Measurements from ENCODE around the gene RAB29. TPM values are rescaled to one million over a fixed set of nuclear protein-coding genes. Genes with fewer than 3 reads are reported as not detected.

Gene RAB29
- total RNA-seq, 1 donor from 2014 or later = 20.7 TPM

DNA sequence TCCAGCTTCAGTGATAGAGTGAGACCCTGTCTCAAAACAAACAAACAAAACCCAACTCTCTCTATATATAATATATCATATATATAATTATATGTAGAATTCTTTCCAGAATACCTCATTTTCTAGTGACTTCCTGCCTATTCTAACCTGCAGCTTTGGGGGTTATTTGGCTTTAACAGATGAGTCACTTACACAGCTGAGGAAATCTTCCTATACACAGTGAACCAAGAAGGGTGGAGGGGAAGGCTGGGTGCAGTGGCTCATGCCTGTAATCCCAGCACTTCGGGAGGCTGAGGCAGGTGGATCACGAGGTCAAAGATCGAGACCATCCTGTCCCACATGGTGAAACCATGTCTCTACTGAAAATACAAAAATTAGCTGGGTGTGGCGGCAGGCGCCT lies 9.2 kb downstream of the RAB29 start:
- ATAC-seq (no peak), DNase-seq (ENCODE audit: low spot score) (no peak)

DNA sequence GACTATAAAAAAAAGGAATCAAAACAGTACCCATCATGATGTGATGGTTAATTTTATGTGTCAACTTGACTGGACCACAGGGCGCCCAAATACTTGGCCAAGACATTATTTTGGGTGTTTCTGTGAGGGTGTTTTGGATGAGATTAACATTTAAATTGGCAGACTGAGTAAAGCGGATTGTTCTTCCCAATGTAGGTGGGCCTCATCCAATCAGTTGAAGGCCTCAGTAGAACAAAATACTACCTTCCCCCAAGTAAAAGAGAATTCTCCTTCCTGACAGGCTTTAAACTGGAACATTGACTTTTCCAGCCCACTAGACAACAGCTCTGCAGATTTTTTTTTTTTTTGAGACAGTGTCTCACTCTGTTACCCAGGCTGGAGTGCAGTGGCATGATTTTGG lies 10.7 kb downstream of the RAB29 start:
- ATAC-seq (no peak), DNase-seq (ENCODE audit: low spot score) (no peak)

DNA sequence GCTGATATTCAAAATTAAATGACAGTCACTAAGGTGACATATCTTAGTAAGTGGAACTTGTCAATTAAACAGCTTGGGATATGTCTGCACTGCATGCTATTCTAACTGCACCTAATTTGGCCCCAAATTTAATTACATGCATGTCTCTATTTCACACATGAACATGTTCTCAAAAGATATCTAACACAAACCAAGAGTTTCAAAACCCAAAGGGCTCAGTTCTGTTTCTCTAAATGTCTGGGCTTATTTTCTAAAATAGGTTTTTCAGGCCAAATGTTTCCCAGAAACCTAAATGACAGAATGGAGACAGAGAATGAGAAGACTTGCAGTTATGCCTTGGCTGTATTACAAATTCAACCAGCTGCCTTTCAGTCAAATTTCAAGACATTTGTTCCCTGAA lies 11.3 kb downstream of the RAB29 start:
- DNase-seq (ENCODE audit: low spot score) (no peak), ATAC-seq (no peak)

DNA sequence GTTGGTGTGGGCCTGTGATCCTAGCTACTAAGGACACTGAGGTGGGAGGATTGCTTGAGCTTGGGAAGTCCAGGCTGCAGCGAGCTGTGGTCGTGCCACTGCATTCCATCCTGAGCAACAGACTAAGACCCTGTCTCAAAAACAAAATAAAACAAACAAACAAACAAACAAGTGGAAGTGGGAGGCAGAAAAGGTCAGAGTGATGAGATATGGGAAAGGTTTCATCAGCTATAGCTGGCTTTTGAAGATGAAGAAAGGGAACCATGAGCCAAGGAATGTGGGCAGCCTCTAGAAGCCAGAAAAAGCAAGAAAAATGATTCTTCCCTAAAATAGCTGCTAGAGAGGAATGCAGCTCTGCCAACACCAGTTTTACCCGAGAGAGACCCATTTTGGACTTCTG lies 14.7 kb downstream of the RAB29 start:
- DNase-seq (ENCODE audit: low spot score) (no peak), ATAC-seq (no peak)

DNA sequence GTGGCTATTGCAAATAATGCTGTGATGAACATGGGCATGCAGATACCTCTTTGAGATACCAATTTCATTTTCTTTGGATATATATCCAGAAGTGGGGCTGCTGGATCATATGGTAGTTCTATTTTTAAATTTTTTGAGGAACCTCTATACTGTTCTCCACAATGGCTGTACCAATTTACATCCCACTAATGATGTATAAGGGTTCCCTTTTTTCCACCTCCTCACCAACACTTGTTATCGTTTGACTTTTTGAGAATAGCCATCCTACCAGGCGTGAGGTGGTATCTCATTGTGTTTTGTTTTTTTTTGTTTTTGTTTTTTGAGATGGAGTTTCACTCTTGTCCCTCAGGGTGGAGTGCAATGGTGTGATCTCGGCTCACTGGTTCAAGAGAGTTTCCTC lies 18.7 kb downstream of the RAB29 start:
- ATAC-seq (no peak), DNase-seq (ENCODE audit: low spot score) (no peak)

DNA sequence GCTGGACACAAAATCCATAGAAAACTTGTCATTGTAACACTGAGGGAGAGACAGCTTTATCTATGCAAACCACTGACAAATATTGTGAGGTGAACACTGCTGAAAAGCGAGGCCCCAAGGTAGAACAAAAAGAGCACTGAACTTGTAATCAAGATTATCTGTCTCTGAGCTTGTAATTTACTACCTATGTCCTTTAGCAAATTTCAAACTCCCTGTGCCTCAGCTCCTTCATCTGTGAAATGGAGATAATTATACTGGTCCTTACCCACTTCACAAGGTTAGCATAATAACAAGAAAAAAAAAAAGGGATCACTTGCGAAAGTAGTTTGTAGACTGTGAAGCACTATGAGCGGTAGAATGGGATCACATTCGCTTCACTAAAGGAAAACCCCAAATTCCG lies 20.4 kb downstream of the RAB29 start:
- ATAC-seq = no peak
- no peak for DNase-seq (ENCODE audit: low spot score)

DNA sequence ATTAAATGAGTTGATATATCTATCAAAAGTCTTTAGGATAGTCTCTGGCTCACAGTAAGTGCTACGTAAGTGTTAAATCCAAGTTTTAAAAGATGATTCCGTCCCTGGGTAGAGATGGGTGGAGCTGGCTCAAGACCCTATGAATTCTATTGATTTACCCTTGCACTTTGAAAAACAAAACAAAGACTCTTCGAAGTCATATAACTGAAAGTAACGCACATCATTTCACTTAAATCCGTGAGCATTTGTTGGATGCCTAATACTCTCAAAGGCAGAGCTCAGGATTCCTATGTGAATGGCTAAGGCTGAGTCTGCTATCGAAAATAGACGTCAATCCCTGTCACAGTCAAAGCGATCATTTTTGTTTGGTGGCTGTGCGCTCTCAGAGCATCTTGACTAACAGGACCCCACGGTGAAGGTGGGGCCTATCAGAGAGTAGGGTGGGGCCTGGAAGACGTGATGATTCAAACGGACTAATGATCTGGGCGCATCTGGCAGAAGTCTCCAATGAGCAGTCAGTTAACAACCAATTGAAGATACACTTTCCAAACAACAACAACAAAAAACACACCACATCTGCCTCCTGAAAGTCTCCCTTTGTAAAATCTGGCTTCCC lies 24.1 kb downstream of the RAB29 start:
- ATAC-seq (no peak), DNase-seq (ENCODE audit: low spot score) (no peak)

DNA sequence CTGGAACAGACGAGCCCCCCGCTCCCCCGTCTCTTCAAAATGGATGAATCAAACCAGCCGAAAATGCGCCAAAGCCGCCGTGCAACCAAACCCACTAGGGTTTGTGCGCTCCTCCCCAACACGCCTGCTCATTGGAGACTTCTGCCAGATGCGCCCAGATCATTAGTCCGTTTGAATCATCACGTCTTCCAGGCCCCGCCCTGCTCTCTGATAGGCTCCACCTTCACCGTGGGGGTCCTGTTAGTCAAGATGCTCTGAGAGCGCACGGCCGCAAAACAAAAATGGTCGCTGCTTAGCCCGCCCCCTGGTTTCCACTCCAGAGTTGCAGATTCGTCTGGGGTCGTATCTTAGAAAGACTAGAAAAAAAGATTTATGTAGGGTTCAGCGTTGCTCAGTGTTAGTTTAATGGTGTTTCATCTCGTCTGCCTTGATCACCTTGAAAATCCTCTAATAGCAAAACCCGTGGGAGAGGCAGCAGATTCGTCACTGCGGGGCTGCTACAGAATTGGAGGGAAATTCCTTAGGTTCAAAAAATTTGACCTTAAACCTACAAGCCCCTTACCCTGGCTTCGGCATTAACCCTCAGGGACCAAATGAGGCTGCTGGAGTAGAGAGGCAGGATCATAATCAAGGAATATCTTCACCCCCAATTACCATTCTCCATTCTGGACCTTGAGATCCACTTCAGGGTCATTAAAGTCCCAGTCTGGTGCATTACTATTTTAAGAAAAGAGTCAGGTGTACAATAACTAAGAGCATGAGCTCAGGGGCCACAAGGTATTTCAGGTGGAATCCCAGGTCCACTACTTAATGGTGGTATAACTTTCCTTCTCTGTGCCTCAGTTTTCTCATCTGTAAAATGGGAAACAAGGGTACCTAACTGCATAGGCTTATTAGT lies 24.9 kb downstream of the RAB29 start, which contains the start of gene NUCKS1:
Gene NUCKS1, minus strand, starts transcription at position 45 of the 898 bp plus-strand sequence. CDS start 209 bp downstream, outside the sequence.
- ATAC-seq (peak; percentile 74), DNase-seq (ENCODE audit: low spot score) (peak; percentile 98)

DNA sequence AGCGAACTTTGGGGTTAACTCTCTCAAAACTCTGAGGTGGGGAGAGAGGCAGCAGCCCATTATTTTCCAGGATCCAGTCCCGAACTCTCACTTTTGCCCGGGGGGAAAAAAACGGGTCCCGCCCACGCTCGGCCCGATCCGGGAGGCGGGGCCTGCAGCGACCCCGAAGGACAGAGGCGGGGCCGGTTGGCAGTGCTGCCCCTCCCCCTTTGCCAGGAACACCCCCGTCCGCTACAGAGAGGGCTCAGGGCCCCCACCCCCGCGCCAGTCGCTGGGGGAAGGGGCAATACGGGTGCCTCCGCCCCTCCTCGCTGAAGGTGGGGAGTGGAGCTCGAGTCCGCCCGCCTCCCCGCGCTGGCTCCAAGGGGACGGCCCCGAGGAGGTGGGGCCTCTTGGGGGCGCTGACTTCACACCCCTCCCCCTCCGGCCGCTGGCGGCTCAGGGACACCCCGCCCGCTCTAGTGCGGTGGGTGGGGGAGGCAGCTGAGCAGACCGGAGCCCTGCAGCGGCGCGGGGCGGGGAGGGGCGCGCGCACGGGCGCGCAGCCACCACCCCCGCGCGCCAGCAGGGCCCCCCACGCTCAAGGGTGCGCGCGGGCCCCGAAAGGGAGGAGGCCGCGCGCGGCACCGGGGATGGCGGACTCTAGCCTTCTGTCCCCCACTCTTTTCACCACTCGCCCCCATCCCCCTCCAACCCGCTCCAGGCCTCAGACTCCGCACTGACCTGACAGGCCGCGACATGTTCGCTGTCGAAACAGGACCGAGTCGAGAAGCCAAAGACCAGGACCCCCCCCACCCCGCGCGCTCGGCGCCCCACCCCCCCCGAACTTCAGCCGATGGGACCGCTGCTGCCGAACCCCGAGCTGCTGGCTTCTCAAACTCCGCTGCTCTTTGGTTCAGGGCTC lies 25.8 kb downstream of the RAB29 start:
- DNase-seq (ENCODE audit: low spot score) (peak; percentile 98), ATAC-seq (peak; percentile 87)

DNA sequence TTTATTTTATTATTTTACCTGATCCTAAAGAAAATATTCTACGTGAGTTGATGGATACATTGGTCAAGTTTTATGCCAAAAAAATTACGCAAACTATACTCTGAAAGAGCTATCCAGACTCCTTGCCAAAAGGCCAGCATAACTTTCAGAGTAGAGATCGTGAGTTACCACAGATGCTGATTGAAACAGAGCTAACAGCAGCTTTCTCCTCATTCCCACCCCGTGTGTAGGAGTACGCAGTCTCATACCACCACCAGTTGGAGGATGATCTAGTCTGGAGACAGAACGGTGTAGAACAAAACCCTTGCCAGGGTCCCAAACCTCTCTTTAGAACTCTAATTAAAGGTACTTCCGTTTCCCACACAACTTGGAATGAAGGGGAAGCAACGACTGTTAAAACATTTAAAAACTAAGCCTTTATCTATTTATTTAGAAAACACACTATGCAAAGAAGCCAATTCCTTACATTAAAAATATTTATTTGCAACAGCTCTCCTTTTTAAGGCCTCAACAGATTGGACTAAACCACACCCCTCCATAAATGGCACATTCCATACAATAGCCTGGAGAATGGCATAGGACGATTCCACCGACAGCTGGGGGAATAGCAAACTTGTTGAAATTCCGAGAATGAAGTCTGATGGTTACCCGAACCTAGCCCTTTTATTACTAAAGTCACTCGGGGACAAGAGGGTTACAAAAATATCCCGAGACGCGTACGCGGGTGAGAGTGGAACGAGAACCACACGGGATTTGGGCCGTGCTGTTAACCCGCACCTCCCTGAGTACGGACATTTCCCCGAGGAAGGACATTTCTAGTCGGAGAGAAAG lies 26.7 kb downstream of the RAB29 start:
- ATAC-seq (peak; percentile 0), DNase-seq (ENCODE audit: low spot score) (no peak)

DNA sequence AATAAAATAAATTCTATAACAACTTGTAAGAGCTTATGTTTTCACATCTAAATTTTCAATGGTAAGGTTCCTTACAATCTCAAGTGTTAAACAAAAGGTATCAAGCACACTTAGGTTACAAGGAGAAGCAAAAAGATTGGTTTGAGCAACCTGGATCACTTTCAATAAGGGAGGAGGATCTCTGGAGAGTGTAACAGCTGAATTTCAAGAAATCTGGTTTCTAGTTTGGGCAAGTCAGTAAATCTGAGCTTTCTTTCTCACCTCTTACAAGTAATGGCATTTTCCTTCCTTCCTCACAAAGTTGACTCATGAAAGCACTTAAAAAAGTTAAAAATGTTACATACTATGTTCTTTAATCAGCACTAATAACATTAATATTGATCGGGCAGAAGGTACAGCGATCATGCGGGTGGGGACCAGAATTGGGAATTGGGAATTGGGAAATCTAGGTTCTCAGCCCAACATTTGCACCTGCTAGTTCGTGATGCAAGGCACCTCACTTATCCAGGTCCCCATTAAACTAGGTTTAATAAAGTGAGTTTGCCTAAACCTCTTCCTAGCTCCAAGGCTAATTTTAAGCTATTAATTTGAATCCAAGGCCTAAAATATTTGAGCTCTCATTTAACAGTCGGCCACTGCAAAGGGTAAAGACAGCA lies 28.4 kb downstream of the RAB29 start:
- ATAC-seq = no peak
- no peak for DNase-seq (ENCODE audit: low spot score)

DNA sequence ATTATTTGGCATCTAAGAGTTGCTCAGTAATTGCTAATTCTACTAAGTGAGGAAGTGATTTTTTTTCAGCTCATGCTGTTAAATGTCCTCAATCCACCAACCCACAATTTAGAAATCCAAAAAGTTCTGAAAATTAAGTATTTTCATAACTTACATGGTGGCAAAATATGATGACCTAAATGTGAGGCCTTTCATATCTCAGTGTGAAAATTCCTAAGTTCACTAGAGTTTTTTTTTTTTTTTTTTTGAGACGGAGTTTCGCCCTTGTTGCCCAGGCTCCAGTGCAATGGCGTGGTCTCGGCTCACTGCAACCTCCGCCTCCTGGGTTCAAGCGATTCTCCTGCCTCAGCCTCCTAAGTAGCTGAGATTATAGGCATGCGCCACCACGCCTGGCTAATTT lies 30.9 kb downstream of the RAB29 start:
- DNase-seq (ENCODE audit: low spot score) (no peak), ATAC-seq (no peak)

DNA sequence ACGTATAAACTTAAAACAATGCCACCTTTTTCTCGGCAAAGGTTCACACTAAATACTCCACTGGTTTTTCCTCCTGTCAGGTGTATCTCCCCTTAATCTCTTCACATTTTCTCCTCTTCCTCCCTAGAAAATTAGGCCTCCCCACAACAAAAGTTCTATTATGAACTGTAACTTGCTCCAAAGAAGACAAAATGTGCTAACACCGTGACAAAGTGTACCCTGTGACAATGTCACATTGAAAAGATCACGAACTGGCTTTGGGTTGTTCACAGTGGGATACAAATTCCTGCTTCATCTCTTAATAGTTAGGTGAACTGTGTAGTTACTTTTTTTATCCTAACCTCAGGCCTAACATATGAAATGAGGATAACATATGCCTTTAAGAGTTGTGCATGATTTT lies 31.3 kb downstream of the RAB29 start:
- ATAC-seq = peak; percentile 13
- no peak for DNase-seq (ENCODE audit: low spot score)

DNA sequence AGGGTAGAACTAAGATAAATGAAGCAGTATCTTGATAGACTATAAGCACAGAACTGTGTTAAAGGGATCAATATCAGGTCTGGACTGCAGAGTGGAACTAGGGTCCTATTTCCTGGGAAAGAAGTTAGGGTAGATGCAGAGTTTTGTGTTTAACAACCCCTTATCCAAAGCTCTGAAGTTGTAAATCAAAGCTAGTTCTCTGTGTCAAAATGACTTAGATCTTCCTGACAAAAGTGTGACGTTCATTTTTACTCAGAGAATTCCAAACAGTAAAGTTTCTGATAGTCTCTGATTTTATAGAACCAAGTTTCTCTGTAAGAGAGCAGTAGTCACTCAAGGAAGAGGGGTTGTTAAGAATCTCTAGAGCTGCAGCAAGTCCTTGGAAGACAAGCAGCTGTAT lies 33.6 kb downstream of the RAB29 start:
- ATAC-seq = no peak
- no peak for DNase-seq (ENCODE audit: low spot score)

DNA sequence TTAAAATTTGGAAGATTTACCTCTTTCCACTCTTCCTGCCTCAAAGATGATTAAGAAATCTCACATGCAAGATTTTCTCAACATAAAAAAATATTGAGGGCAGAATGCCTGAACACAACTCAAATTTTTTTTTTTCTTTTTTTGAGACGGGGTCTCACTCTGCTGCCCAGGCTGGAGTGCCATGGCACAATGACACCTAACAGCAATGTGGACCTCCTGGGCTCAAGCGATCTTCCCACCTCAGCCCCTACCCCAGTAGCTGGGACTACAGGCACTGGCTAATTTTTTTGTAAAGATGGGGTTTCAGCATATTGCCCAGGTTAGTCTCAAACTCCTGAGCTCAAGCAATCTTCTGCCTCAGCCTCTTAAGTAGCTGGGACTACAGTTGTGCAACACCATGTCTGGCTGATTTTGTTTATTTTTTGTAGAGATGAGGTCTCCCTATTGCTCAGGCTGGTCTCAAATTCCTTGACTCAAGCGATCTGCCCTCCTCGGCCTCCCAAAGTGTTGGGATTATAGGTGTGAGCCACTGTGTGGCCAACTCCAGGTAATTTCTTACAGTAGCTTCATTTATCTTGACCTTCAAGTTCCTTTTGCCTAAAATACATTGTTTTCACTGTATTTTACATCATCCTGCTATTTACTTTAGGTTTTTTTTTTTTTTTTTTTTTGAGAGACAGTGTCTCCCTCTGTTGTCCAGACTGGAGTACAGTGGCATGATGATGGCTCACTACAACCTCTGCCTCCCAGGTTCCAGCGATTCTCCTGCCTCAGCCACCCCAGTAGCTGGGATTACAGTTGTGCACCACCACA lies 35.7 kb downstream of the RAB29 start:
- ATAC-seq = peak; percentile 42

DNA sequence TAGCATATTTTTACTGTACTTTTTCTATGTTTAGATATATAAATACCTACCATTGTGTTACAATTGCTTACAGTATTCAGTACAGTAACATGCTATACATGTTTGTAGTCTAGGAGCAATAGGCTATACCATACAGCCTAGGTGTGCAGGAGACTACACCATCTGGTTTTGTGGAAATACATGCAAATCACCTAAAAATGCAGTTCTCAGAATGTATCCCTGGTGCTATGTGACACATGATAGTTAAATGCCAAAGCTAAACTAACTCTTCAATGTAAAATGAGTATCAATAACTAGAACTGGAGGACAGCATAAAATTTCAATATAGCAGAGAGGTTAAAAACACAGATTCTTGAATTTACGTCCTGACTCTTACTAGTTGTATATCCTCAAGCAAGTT lies 40.1 kb downstream of the RAB29 start:
- ATAC-seq = no peak
- DNase-seq (ENCODE audit: low spot score) = no peak

More for the DNA sequence above, 35.7 kb downstream of the RAB29 start:
- no peak for DNase-seq (ENCODE audit: low spot score)

DNA sequence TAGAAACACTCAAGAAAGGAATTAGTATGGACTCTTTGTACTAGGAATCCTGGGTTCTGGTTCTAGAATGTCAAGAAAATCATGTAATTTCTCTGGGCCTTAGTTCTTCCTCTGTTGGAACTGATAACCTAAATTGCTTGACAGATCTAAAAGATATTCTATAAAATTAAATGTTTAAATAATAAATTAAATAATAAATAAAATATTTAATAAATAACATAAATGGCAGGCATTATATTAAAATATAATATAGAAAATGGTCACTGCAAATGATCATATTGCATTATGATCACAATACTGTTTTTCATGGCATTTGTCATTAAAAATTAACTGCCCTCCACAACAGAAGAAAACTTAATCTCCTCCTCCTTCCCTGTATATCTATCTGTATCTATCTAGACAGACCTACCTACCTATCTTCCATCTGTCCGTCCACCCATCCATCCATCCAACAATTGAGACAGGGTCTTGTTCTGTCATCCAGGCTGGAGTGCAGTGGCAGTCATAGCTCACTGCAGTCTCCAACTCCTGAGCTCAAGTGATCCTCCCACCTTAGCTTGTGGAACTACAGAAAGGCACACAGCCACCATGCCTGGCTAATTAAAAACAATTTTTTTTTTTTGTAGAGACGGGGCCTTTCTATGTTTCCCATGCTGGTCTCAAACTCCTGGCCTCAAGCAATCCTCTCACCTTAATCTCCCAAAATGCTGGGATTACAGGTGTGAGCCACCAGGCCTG lies 41.7 kb downstream of the RAB29 start:
- no peak for ATAC-seq
- no peak for DNase-seq (ENCODE audit: low spot score)

DNA sequence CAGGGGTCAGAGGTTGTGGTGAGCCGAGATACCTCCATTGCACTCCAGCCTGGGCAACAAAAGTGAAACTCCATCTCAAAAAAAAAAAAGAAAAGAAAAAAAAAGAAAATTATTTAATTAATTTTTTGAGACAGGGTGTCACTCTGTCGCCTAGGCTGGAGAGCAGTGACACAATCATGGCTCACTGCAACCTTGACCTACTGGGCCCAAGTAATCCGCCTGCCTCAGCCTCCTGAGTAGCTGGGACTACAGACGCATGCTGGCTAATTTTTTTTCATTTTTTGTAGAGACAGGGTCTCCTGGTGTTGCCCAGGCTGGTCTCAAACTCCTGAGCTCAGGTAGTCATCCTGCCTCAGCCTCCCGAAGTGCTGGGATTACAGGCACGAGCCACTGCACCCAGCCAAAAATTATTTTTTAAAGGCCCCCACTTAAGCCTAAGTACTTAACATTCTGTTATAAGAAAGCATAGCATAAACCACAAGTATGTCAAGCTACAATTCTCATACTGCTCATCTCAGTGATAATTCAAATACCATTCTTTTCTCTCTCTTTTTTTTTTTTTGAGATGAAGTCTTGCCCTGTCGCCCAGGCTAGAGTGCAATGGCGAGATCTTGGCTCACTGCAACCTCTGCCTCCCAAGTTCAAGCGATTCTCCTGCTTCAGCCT lies 45.2 kb downstream of the RAB29 start:
- DNase-seq (ENCODE audit: low spot score) = no peak
- peak; percentile 39 for ATAC-seq

Data from left lobe of liver (tissue), 2 donors.